Caco-2 (cell line): ENCODE data around the gene MYLK4. TPM values are rescaled to one million over a fixed set of nuclear protein-coding genes. Genes with fewer than 3 reads are reported as not detected.

Source experiments
- BruUV-seq: library from RNA; stranded (reverse); fragments of 400-500 nt; replicated peaks from 2 replicates; lab custom pipeline; 2021; lab: Mats Ljungman, UMichigan
- CTCF ChIA-PET: fragments of 300-600 bp; sonication (Branson Sonifier 250); formaldehyde crosslinking; loops from one replicate; lab custom pipeline; 2022; ENCODE audit warnings: antibody characterized with exemption; lab: Charles Lee
- POLR2A ChIA-PET: fragments of 300-600 bp; sonication (Branson Sonifier 250); formaldehyde crosslinking; loops from one replicate; lab custom pipeline; 2022; ENCODE audit warnings: antibody characterized with exemption; lab: Charles Lee
- DNase-seq, 2 experiments: peaks; one replicate each; pipeline versions ENCODE4 v3.0.0 to v3.0.0-alpha.2; 2020 to 2022
- H3K27me3 ChIP-seq: replicated peaks from 2 replicates; pipeline ENCODE4 v1.6.0; 2011; ENCODE audit warnings: low read length; ENCODE audit not compliant: control insufficient read depth, insufficient read depth
- H3K36me3 ChIP-seq: 2 replicates; pipeline ENCODE4 v1.5.1; 2011; ENCODE audit warnings: low read length; ENCODE audit not compliant: control insufficient read depth, insufficient read depth
- H3K4me1 ChIP-seq: fragments of 250-450 bp; sonication (Bioruptor Pico); 2 replicates; pipeline ENCODE4 v1.5.1; 2020; ENCODE audit warnings: mild to moderate bottlenecking
- H3K4me3 ChIP-seq: 2 replicates; pipeline ENCODE4 v1.5.1; 2011; ENCODE audit warnings: low read depth, mild to moderate bottlenecking, control low read depth, low read length
- H3K9me3 ChIP-seq: fragments of 250-450 bp; sonication (Bioruptor Pico); 2 replicates; pipeline ENCODE4 v1.5.1; 2020; ENCODE audit warnings: mild to moderate bottlenecking, moderate library complexity
- H3K27ac Mint-ChIP-seq: one replicate; pipeline ENCODE4 v1.8.0; 2022; ENCODE audit warnings: mixed read lengths; ENCODE audit not compliant: unreplicated experiment
- H3K27me3 Mint-ChIP-seq: one replicate; pipeline ENCODE4 v1.8.0; 2022; ENCODE audit warnings: mixed read lengths; ENCODE audit not compliant: insufficient read depth, unreplicated experiment
- H3K36me3 Mint-ChIP-seq: one replicate; pipeline ENCODE4 v1.8.0; 2022; ENCODE audit warnings: mild to moderate bottlenecking, mixed read lengths; ENCODE audit not compliant: insufficient read depth, unreplicated experiment
- H3K4me1 Mint-ChIP-seq: one replicate; pipeline ENCODE4 v1.8.0; 2022; ENCODE audit warnings: low read depth, mixed read lengths; ENCODE audit not compliant: unreplicated experiment
- H3K4me3 Mint-ChIP-seq: one replicate; pipeline ENCODE4 v1.8.0; 2022; ENCODE audit warnings: mild to moderate bottlenecking, moderate library complexity, mixed read lengths; ENCODE audit not compliant: unreplicated experiment
- H3K9me3 Mint-ChIP-seq: one replicate; pipeline ENCODE4 v1.8.0; 2022; ENCODE audit warnings: mixed read lengths; ENCODE audit not compliant: unreplicated experiment
- intact Hi-C: fragments of 100-400 bp; cut with micrococcal nuclease; formaldehyde crosslinking; loops from one replicate; pipeline ENCODE4 v1.10.0; 2022; ENCODE audit not compliant: unreplicated experiment
- total RNA-seq: library from RNA; stranded (reverse); gene quantifications from 2 replicates; pipeline ENCODE4 v1.2.3, GENCODE V29; 2022
- TF ChIP-seq, protein P1 (sequence below), 2 experiments: fragments of 200-600 bp in 1 of 2; IDR thresholded peaks; 1 replicate in 1 of 2; 2 replicates in 1 of 2; pipeline versions ENCODE4 v1.5.1 to v1.8.0; 2011 to 2022; ENCODE audit warnings: antibody characterized with exemption in 1 of 2, control low read depth in 1 of 2, inconsistent platforms in 1 of 2, low read depth in 1 of 2, low read length in 1 of 2, mild to moderate bottlenecking in 1 of 2, moderate library complexity in 1 of 2; ENCODE audit not compliant: insufficient read depth in 1 of 2, severe bottlenecking in 1 of 2, unreplicated experiment in 1 of 2

Gene MYLK4
- total RNA-seq, 1 experiment from 2014 or later: 0.75 TPM

DNA sequence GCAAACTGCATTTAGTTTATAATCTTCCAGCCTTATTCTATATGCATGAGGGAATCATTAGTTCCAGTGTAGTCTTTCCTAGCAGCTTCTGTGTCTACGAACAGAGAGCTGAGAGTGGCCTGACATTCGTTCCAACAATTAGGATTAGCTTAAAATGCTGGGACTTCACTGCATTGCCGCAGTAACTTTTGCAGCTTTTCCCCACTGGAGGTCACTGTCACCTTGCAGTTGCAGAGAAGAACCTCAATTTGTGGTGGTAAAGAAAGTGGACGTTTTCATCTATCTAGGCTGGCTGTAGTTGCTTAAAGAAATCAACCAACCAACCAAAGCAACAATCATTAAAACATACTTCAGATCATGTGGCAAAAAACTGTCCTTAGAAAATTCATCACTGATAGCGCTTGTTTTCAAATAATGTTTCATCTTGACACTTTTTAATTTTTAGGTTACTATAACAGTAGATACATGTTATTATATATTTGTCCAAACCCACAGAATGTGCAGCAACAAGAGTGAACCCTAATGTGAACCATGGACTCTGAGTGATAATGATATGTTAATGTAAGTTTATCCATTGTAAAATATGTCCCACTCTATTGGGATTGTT, 12.2 kb downstream of the MYLK4 start:
- H3K4me1 Mint-ChIP-seq: peaks cover 3% of the 10 kb centered on the region
- H3K36me3 Mint-ChIP-seq: no peaks in the 10 kb centered on the region
- Histone ChIP-seq H3K27me3 (no peaks in the 10 kb centered on the region), H3K36me3 (no peaks in the 10 kb centered on the region), H3K4me3 (no peak overlapping the region), H3K4me1 (peaks cover 10% of the 10 kb centered on the region), H3K9me3 (no peaks in the 10 kb centered on the region)
- TF ChIP-seq, protein P1, sequence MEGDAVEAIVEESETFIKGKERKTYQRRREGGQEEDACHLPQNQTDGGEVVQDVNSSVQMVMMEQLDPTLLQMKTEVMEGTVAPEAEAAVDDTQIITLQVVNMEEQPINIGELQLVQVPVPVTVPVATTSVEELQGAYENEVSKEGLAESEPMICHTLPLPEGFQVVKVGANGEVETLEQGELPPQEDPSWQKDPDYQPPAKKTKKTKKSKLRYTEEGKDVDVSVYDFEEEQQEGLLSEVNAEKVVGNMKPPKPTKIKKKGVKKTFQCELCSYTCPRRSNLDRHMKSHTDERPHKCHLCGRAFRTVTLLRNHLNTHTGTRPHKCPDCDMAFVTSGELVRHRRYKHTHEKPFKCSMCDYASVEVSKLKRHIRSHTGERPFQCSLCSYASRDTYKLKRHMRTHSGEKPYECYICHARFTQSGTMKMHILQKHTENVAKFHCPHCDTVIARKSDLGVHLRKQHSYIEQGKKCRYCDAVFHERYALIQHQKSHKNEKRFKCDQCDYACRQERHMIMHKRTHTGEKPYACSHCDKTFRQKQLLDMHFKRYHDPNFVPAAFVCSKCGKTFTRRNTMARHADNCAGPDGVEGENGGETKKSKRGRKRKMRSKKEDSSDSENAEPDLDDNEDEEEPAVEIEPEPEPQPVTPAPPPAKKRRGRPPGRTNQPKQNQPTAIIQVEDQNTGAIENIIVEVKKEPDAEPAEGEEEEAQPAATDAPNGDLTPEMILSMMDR (IDR thresholded peaks at IDR 0.05; ENCODE audit: insufficient read depth in 1 of 2, low read depth in 1 of 2, low read length in 1 of 2, severe bottlenecking in 1 of 2, unreplicated experiment in 1 of 2): peak; percentile 57 to 85
- no TSS peak for BruUV-seq
- POLR2A ChIA-PET: no interaction called here
- intact Hi-C loops: loop anchor here (1.0 to 2.0 kb wide), 3 partner anchors 12 to 45 kb away; partner anchors contain the start of genes MYLK4 and WRNIP1
- peak; percentile 58 to 73 for DNase-seq
- no peak overlapping the region for H3K4me3 Mint-ChIP-seq
- H3K27me3 Mint-ChIP-seq: no peaks in the 10 kb centered on the region
- H3K27ac Mint-ChIP-seq: no peak overlapping the region
- no peaks in the 10 kb centered on the region for H3K9me3 Mint-ChIP-seq
- CTCF ChIA-PET: interaction anchor here (0.6 to 3.2 kb wide), 11 partner anchors 8 to 261 kb away, joined by 3 to 21 read pairs (median 8); partner anchors contain the start of genes MYLK4, SERPINB1 and WRNIP1

DNA sequence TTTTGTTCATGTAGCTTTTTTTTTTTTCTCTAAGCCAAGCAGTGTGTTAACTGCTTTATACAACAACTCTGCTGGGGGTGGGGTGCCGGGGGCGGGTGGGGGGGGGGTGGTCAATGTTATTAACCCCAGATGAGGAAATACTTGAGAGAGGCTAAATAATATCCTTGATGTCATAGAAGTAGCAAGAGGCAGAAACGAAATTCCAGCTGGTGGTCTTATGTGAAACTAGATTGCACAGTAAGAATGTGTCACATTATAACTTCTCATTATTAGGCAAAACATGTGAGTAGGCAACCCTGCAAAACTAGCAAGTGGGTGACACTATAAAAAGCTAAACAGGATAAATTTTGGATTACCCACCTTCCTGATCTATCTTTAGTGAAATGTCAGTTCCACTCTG, 12.8 kb downstream of the MYLK4 start:
- CTCF ChIA-PET: interaction anchor here (0.6 to 3.2 kb wide), 11 partner anchors 9 to 261 kb away, joined by 3 to 21 read pairs (median 8); partner anchors contain the start of genes MYLK4, SERPINB1 and WRNIP1
- BruUV-seq: no TSS peak
- no peaks in the 10 kb centered on the region for H3K4me1 Mint-ChIP-seq

DNA sequence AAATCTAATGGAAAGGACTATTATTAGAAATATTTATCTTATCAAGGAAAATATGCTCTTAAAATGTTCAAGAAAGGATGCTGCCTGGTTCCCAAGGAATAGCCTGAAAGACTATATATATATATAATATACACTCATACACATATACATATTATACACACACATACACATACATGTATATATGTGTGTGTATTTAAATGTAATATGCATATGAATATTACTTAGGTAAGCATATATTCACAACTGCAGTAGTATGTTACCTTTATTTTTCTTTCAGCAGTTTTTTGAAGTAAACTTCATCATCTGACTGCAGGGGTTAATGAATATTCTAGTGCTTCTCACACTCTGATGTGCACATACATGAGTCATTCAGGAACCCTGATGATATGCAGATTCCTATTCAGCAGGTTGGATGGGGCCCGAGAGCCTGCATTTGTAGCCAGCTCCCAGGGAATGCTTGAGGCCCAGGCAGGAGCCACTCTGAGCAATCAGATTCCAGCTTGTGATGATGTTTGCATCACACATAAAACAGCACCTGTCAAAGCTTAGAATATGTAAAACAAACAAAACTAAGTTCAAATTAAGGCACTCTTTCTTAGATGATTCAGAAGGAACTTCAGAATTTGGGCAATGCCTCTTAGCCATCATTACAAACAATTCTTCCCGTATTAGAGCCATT, 16.1 kb downstream of the MYLK4 start:
- H3K4me1 ChIP-seq: peaks cover 37% of the 10 kb centered on the region
- H3K4me3 ChIP-seq: no peak overlapping the region
- no peaks in the 10 kb centered on the region for H3K36me3 ChIP-seq
- ChIA-PET CTCF (no interaction called here), POLR2A (no interaction called here)
- no TSS peak for BruUV-seq
- no peak overlapping the region for H3K4me3 Mint-ChIP-seq
- no peaks in the 10 kb centered on the region for H3K27me3 ChIP-seq
- intact Hi-C loops: no loop called here
- no peaks in the 10 kb centered on the region for H3K9me3 Mint-ChIP-seq
- H3K27me3 Mint-ChIP-seq: no peaks in the 10 kb centered on the region
- TF ChIP-seq, protein P1 (IDR thresholded peaks at IDR 0.05; ENCODE audit: insufficient read depth in 1 of 2, low read depth in 1 of 2, low read length in 1 of 2, severe bottlenecking in 1 of 2, unreplicated experiment in 1 of 2): no peak
- no peak for DNase-seq
- H3K27ac Mint-ChIP-seq: no peak overlapping the region
- peaks cover 12% of the 10 kb centered on the region for H3K4me1 Mint-ChIP-seq
- no peaks in the 10 kb centered on the region for H3K9me3 ChIP-seq
- H3K36me3 Mint-ChIP-seq: no peaks in the 10 kb centered on the region

More for the DNA sequence above, 12.8 kb downstream of the MYLK4 start:
- POLR2A ChIA-PET: interaction anchor here (0.6 kb wide), 1 partner anchor 634 kb away, joined by 4 read pairs; no protein-coding TSS in a partner anchor
- Mint-ChIP-seq H3K36me3 (no peaks in the 10 kb centered on the region), H3K4me3 (no peak overlapping the region), H3K9me3 (no peaks in the 10 kb centered on the region), H3K27me3 (no peaks in the 10 kb centered on the region), H3K27ac (no peak overlapping the region)
- H3K9me3 ChIP-seq: no peaks in the 10 kb centered on the region
- no peaks in the 10 kb centered on the region for H3K27me3 ChIP-seq
- no peak overlapping the region for H3K4me3 ChIP-seq
- H3K4me1 ChIP-seq: peaks cover 11% of the 10 kb centered on the region
- DNase-seq: no peak
- H3K36me3 ChIP-seq: no peaks in the 10 kb centered on the region
- intact Hi-C loops: loop anchor here (1.0 to 2.0 kb wide), 3 partner anchors 12 to 45 kb away; partner anchors contain the start of genes MYLK4 and WRNIP1
- TF ChIP-seq, protein P1 (IDR thresholded peaks at IDR 0.05; ENCODE audit: insufficient read depth in 1 of 2, low read depth in 1 of 2, low read length in 1 of 2, severe bottlenecking in 1 of 2, unreplicated experiment in 1 of 2): no peak
